H54 (cell line): ENCODE measurements around the gene CSF2RB.

Source experiments
- DNase-seq: peaks from one replicate; pipeline ENCODE4 v3.0.0; 2011; ENCODE audit warnings: low spot score, mixed read lengths; ENCODE audit not compliant: insufficient read length
- FAIRE-seq: peaks from 3 replicates; lab custom pipeline; 2011; peaks lifted over from hg19 to GRCh38; lab: Jason Lieb, UNC
- POLR2A ChIP-seq: IDR thresholded peaks from 2 replicates; pipeline ENCODE4 v1.6.1; 2011; ENCODE audit warnings: low read depth, mild to moderate bottlenecking, low read length

CSF2RB gene

GRCh38 chr22:36946421-36947158 lies 33.2 kb downstream of the CSF2RB start:
- DNase-seq (no peak), FAIRE-seq (no peak)
- no peak for TF ChIP-seq POLR2A

DNA sequence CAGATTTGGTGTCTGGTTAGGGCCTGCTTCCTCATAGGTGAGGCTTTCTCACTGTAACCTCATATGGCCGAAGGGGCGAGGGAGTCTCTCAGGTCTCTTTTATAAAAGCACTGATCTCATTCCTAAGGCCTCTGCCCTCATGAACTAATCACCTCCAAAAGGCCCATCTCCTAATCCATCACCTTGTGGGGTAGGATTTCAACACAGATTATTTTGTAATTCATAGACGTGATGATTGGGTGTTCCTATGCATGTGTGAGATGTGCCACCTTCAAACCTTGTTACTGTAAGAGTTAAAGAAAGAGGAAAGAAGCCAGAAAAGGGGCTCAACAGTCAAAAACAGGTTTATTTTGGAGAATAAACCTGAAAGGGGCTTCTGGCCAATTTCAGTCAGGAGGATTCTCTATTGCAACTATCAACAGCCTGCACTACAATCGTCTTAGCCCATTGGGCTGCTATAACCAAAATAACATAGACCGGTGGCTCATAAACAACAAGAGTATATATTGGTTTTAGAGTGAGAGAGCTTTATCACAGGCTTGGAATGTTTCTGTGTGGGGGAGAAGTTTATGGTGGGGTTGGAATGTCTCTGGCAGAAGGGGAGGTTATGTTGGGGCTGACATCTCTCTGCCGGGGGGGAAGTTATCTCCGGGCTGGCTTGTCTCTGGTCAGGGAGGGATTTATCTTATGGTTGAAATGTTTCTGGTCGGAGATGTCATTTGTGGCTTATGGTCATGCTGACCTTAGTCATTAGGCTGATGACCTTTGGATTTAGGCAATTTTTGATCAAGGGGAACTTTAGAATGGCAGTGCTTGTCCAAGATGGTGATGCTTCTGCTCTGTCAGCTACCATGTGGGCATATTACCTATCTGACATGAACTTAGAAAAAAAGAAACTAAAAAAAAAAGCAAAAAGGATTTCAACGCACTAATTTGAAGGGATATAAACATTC lies 35.1 kb downstream of the CSF2RB start:
- no peak for TF ChIP-seq POLR2A
- no peak for FAIRE-seq
- no peak for DNase-seq

DNA sequence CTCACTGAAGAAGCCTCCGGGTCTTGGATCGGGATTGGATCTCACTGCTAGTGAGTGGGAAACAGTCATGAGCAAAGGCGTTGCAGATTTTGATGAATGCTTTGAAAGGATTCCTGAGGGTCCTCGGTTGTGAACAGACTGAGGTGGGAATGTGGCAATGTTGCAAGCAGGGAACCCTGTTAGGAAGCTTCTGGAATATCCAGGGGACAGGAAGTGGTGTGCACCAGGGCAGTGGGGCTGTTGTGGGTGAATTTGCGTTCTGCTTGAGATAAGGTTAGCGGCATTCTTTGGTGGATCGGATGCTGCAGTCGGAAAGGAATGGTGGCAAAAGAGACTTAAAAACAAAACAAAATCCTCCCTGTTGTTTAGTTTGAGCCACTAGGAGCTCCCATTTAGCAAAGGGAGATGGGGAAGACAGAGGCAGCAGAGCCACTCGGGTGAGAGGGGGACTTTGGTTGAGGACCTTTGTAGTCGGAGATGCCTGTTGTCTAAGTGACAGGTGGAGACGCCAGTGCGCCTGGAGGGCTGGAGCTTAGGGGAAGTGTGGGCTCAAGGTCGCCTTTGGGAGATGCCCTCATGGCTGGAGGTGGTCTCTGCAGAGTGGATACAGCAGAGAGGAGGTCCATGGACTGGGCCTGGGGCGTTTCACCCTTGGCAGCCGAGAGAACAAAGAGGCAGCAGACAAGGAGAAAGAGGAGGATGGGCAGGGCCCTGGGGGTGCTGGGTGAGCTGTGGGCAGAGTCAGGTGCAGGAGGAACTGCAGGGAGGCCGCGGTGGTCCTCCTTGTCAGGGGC lies 37.6 kb downstream of the CSF2RB start:
- no peak for TF ChIP-seq POLR2A
- DNase-seq = no peak
- FAIRE-seq = no peak

DNA sequence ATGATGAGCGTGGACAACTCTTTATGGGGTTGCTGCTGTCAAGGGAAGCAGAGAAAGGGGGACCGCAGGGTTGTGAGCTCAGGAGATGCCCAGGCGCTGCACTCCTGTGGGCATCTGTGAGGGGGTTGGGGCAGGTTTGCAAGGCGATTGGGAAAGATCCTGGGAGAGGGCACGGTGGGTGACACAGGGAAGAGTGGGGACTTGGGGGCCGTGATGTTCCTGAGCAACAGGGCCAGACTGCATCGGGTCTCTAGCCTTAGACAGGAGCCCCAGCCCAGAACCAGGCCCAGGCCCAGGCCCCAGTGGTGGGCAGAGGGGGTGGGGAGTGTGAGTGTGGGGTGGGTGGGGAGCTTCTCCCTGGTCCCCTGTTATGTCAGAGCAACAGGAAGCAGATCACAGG lies 38.3 kb downstream of the CSF2RB start:
- DNase-seq (no peak), FAIRE-seq (no peak)
- TF ChIP-seq POLR2A = no peak

GRCh38 chr22:36953239-36954080 lies 40.0 kb downstream of the CSF2RB start:
- no peak for DNase-seq
- no peak for TF ChIP-seq POLR2A
- no peak for FAIRE-seq

DNA sequence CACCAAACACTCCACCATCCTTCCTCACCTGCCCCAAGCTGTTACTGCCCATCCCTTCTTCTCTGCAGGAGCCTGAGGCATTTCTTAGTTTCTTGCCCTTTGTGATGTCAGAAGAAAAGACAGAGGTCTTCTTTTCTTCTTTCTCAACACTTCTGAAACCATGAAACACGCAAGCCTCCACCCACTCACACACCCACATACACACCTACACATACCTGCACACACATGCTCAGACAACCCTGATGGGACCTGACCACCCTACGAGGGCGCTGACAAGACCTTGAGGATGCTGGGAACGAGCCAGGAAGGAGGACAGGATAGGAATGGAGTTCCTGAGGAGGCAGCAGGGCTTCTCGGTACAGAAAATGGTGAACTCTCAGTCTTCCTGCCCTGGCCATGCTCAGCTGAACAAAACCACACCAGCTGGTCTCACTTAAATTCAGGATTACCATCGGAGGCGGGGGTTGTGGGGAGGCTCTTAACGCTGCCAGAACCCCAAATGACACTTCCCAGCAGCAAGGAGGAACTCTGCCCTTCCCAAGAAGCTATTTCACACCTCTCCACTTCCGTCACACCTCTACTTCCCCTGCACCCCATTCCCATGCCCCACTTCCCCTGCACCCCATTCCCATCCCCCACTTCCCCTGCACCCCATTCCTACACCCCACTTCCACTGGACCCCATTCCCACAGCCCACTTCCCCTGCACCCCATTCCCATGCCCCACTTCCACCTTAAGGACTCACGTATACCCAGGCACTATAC lies 41.0 kb downstream of the CSF2RB start:
- FAIRE-seq (no peak), DNase-seq (no peak)
- TF ChIP-seq POLR2A = no peak

DNA sequence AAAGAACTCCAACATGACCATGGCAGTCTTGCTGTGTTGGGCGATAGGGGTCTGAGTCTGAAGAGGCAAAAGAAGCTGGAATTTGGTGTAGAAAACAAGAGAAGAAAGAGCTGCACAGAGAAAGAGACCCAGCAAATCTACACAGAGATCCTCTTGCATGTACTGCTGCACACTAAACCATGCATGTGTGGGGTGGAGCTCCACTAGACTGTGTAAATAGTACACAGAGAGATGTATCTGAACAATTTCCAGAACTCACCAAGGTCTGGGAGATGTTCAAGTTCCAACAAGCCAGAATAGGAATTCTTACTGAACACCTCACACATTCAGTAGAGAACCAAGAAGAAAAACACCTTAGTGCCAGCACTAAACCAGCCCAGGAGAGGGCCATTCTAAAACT lies 42.3 kb downstream of the CSF2RB start:
- no peak for TF ChIP-seq POLR2A
- DNase-seq = no peak
- no peak for FAIRE-seq

GRCh38 chr22:36958366-36958765 lies 44.9 kb downstream of the CSF2RB start:
- DNase-seq = no peak
- TF ChIP-seq POLR2A = no peak
- FAIRE-seq = no peak

DNA sequence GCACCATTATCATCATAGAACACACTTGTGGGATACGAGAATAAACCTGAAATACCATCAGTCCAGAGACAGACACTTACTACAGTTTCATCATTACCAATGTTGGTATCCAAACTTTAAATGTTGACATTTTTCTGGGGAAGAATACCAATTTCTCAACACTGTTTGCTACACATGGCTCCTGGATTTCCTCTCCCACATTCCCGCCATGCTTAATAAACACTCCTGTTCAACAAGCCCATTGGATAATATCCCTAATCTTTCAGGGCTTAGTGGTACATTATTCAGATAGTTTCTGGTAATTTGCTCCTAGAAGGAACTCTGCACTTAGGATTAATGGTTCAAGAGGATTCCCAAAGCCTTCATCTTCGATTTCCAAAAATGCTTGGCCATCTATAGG lies 48.2 kb downstream of the CSF2RB start:
- FAIRE-seq (no peak), DNase-seq (no peak)
- TF ChIP-seq POLR2A = no peak

GRCh38 chr22:36963302-36963701 lies 49.9 kb downstream of the CSF2RB start:
- FAIRE-seq (no peak), DNase-seq (no peak)
- no peak for TF ChIP-seq POLR2A

GRCh38 chr22:36964106-36964505 lies 50.7 kb downstream of the CSF2RB start:
- no peak for TF ChIP-seq POLR2A
- FAIRE-seq = no peak
- no peak for DNase-seq

DNA sequence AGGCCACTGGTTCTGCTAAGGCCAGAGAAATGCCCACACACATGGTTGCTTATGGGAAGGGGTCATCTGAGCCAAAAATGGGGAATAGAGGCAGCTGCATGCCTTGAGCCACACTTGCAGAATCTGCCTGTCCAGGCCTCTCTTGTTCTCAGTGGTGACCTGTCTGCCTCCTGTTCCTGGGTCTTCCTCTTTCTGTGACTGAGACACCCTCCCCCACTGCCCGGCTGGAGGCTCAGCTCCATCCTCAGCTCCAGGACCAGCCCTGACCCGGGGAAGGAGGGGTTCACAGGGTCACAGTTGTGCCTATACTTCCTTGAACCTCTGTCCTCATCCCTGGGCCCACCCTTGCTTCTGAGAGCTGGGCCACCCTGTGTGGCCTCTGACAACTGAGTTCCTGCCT lies 52.3 kb downstream of the CSF2RB start:
- no peak for FAIRE-seq
- DNase-seq = no peak
- no peak for TF ChIP-seq POLR2A
